C4-2B (cell line): Measurements from ENCODE around the gene SYNGR4.

Experiments
- ZFX ChIP-seq: fragments of 450-650 bp; IDR thresholded peaks from 2 replicates; pipeline ENCODE4 v1.6.1; 2017
- TF ChIP-seq, protein P1 (sequence below): fragments of 450-650 bp; conservative IDR thresholded peaks from 2 replicates; pipeline ENCODE4 v1.5.1; 2017; ENCODE audit warnings: mild to moderate bottlenecking

DNA sequence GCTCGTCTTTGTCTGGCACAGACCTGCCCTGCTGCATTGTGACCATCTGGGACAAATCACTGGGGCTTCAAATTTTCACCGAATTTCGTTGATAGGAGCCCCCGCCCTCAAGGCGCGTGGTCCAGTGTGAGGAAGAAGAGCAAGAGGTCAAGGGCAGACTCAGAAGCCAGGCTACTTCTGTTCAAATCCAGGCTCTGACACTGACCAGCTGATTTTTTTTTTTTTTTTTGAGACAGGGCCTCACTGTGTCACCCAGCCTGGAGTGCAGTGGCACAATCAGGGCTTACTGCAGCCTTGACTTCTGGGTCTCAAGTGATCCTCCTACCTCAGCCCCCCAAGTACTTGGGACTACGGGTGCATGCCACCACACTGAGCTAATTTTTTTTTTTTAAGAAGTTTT lies 7.2 kb downstream of the SYNGR4 start:
- TF ChIP-seq, protein P1, sequence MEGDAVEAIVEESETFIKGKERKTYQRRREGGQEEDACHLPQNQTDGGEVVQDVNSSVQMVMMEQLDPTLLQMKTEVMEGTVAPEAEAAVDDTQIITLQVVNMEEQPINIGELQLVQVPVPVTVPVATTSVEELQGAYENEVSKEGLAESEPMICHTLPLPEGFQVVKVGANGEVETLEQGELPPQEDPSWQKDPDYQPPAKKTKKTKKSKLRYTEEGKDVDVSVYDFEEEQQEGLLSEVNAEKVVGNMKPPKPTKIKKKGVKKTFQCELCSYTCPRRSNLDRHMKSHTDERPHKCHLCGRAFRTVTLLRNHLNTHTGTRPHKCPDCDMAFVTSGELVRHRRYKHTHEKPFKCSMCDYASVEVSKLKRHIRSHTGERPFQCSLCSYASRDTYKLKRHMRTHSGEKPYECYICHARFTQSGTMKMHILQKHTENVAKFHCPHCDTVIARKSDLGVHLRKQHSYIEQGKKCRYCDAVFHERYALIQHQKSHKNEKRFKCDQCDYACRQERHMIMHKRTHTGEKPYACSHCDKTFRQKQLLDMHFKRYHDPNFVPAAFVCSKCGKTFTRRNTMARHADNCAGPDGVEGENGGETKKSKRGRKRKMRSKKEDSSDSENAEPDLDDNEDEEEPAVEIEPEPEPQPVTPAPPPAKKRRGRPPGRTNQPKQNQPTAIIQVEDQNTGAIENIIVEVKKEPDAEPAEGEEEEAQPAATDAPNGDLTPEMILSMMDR = no peak
- TF ChIP-seq ZFX = no peak
